Panc1 (cell line): ENCODE measurements around the gene EIF4E. TPM values are rescaled to one million over a fixed set of nuclear protein-coding genes. Genes with fewer than 3 reads are reported as not detected.
"Not testable (repeated sequence)": the region's sequence is repeated elsewhere in the genome, so short reads cannot be mapped to it uniquely, and the experiment has no call there.

Source experiments
- ATAC-seq: fragments of 200-7000 bp; cut with Tn5 transposase; 2 replicates; pipeline ENCODE4 v1.9.1; 2020; ENCODE audit warnings: mild to moderate bottlenecking, moderate library complexity
- BruUV-seq: library from RNA; stranded (reverse); fragments of 400-500 nt; replicated peaks from 2 replicates; lab custom pipeline; 2021; lab: Mats Ljungman, UMichigan
- CTCF ChIA-PET: fragments of 300-600 bp; sonication (Branson Sonifier 250); formaldehyde crosslinking; loops from one replicate; lab custom pipeline; 2022; ENCODE audit warnings: antibody characterized with exemption; lab: Charles Lee
- POLR2A ChIA-PET: fragments of 300-600 bp; sonication (Branson Sonifier 250); formaldehyde crosslinking; loops from one replicate; lab custom pipeline; 2022; ENCODE audit warnings: antibody characterized with exemption; lab: Charles Lee
- DNase-seq: peaks from one replicate; pipeline ENCODE4 v3.0.0-alpha.2; 2010; ENCODE audit warnings: low read depth, low spot score
- H3K27ac ChIP-seq: 2 replicates; pipeline ENCODE4 v1.5.1; 2011; ENCODE audit warnings: mild to moderate bottlenecking, low read length, inconsistent platforms
- H3K27me3 ChIP-seq: fragments of 200-500 bp; sonication (Bioruptor generic); 2 replicates; pipeline ENCODE4 v1.6.0; 2014; ENCODE audit warnings: low read length, inconsistent platforms; ENCODE audit not compliant: control insufficient read depth, insufficient read depth
- H3K36me3 ChIP-seq: fragments of 200-500 bp; sonication (Bioruptor generic); 2 replicates; pipeline ENCODE4 v1.5.1; 2014; ENCODE audit warnings: inconsistent platforms, mild to moderate bottlenecking, low read length, moderate library complexity; ENCODE audit not compliant: control insufficient read depth, insufficient read depth
- H3K4me1 ChIP-seq: 2 replicates; pipeline ENCODE4 v1.5.1; 2011; ENCODE audit warnings: inconsistent platforms, mild to moderate bottlenecking, low read length, moderate library complexity; ENCODE audit not compliant: control insufficient read depth, insufficient read depth
- H3K4me3 ChIP-seq, 2 experiments: 2 replicates each; pipeline ENCODE4 v1.5.1; 2011 to 2012; ENCODE audit warnings: low read depth in 2 of 2, low read length in 2 of 2, mild to moderate bottlenecking in 2 of 2, inconsistent platforms in 1 of 2, moderate library complexity in 1 of 2
- H3K9me3 ChIP-seq: fragments of 200-500 bp; sonication (Bioruptor generic); 2 replicates; pipeline ENCODE4 v1.5.1; 2014; ENCODE audit warnings: low read depth, mild to moderate bottlenecking, inconsistent platforms, low read length, moderate library complexity; ENCODE audit not compliant: control insufficient read depth, insufficient read depth
- CTCF ChIP-seq: fragments of 450-650 bp; IDR thresholded peaks from 2 replicates; pipeline ENCODE4 v1.5.1; 2017; ENCODE audit warnings: mild to moderate bottlenecking
- POLR2AphosphoS5 ChIP-seq: IDR thresholded peaks from 2 replicates; pipeline ENCODE4 v1.6.1; 2012; ENCODE audit warnings: mild to moderate bottlenecking, low read depth, low read length, moderate library complexity
- REST ChIP-seq, 2 experiments: IDR thresholded peaks; 2 replicates each; pipeline ENCODE4 v1.6.1; 2011 to 2012; ENCODE audit warnings: low read depth in 2 of 2, control low read depth in 1 of 2, low read length in 1 of 2, mild to moderate bottlenecking in 1 of 2, moderate library complexity in 1 of 2; ENCODE audit not compliant: insufficient read depth in 1 of 2
- SIN3A ChIP-seq: IDR thresholded peaks from 2 replicates; pipeline ENCODE4 v1.6.1; 2012; ENCODE audit warnings: low read depth, mild to moderate bottlenecking, low read length, moderate library complexity, borderline replicate concordance; ENCODE audit not compliant: insufficient read depth
- TCF7L2 ChIP-seq: IDR thresholded peaks from 2 replicates; pipeline ENCODE4 v1.6.1; 2011; ENCODE audit warnings: mild to moderate bottlenecking, low read depth, low read length, inconsistent platforms
- in situ Hi-C: cut with HindIII; loops from 2 replicates; pipeline ENCODE4 v1.10.0; 2016; ENCODE audit warnings: low sequenced_read_pairs, low pct_unique_long_range_greater_than_20kb
- intact Hi-C: fragments of 100-400 bp; cut with micrococcal nuclease; formaldehyde crosslinking; loops from one replicate; pipeline ENCODE4 v1.10.0; 2022; ENCODE audit not compliant: unreplicated experiment
- total RNA-seq: library from RNA; stranded (reverse); gene quantifications from one replicate; pipeline ENCODE4 v1.2.1, GENCODE V29; 2021; ENCODE audit not compliant: unreplicated experiment

The EIF4E gene
- total RNA-seq, 1 experiment from 2014 or later, result 89.7 TPM

GRCh38 chr4:98921292-98921691 is 7.6 kb downstream of the EIF4E start:
- TF ChIP-seq POLR2AphosphoS5, result no peak
- TF ChIP-seq TCF7L2, result no peak
- no peak for TF ChIP-seq CTCF
- no peak for TF ChIP-seq REST (IDR thresholded peaks at IDR 0.05; ENCODE audit: insufficient read depth in 1 of 2, low read depth in 2 of 2, low read length in 1 of 2)
- TF ChIP-seq SIN3A, result no peak
- H3K4me3 ChIP-seq, result no peak overlapping the region
- no TSS peak for BruUV-seq
- ChIA-PET CTCF (no interaction called here), POLR2A (no interaction called here)
- peaks cover 11% of the 10 kb centered on the region; the same call in 1 of the 2 replicates for H3K36me3 ChIP-seq
- in situ Hi-C loops (no loop called here), intact Hi-C loops (loop anchor here (10.0 kb wide), 1 partner anchor 134 kb away; no protein-coding TSS in a partner anchor)
- H3K4me1 ChIP-seq, result peaks cover 5% of the 10 kb centered on the region; the same call in 1 of the 2 replicates
- no peaks in the 10 kb centered on the region for H3K9me3 ChIP-seq
- no peak overlapping the region for H3K27ac ChIP-seq
- DNase-seq, result no peak
- no peak for ATAC-seq
- no peaks in the 10 kb centered on the region for H3K27me3 ChIP-seq

- no peaks in the 10 kb centered on the region for H3K9me3 ChIP-seq
- no peak overlapping the region for H3K4me3 ChIP-seq
- TF ChIP-seq REST (IDR thresholded peaks at IDR 0.05; ENCODE audit: insufficient read depth in 1 of 2, low read depth in 2 of 2, low read length in 1 of 2), result no peak
- no peak for TF ChIP-seq TCF7L2
- TF ChIP-seq SIN3A, result no peak
- TF ChIP-seq POLR2AphosphoS5, result no peak
- no peak for TF ChIP-seq CTCF
- POLR2A ChIA-PET, result no interaction called here
- no peak for DNase-seq
- CTCF ChIA-PET, result interaction anchor here (0.7 kb wide), 1 partner anchor 20 kb away, joined by 5 read pairs; no protein-coding TSS in a partner anchor
- no TSS peak for BruUV-seq
- H3K27ac ChIP-seq, result no peak overlapping the region
- in situ Hi-C loops (no loop called here), intact Hi-C loops (loop anchor here (10.0 kb wide), 1 partner anchor 135 kb away; no protein-coding TSS in a partner anchor)
- peaks cover 5% of the 10 kb centered on the region; the same call in 1 of the 2 replicates for H3K36me3 ChIP-seq
- no peaks in the 10 kb centered on the region for H3K27me3 ChIP-seq
- H3K4me1 ChIP-seq, result peaks cover 5% of the 10 kb centered on the region; the same call in 1 of the 2 replicates
- ATAC-seq, result no peak
These were observed 8.9 kb downstream of the EIF4E start for GRCh38 chr4:98919996-98920395.

GRCh38 chr4:98910728-98911127 is 18.2 kb downstream of the EIF4E start:
- H3K9me3 ChIP-seq, BruUV-seq, DNase-seq, H3K4me3 ChIP-seq, intact Hi-C loops, H3K27ac ChIP-seq, ATAC-seq, H3K36me3 ChIP-seq, H3K27me3 ChIP-seq, in situ Hi-C loops: not testable (repeated sequence)
- peaks cover 26% of the 10 kb centered on the region for H3K4me1 ChIP-seq
- ChIA-PET POLR2A (interaction anchor here (0.6 kb wide), 1 partner anchor 829 kb away, joined by 3 read pairs; no protein-coding TSS in a partner anchor), CTCF (interaction anchor here (0.7 kb wide), 1 partner anchor 20 kb away, joined by 4 read pairs; no protein-coding TSS in a partner anchor)
